ENCODE measurements around the gene PAX4. TPM values are rescaled to one million over a fixed set of nuclear protein-coding genes. Genes with fewer than 3 reads are reported as not detected.
"Not testable (repeated sequence)": the region's sequence is repeated elsewhere in the genome, so short reads cannot be mapped to it uniquely, and the experiment has no call there.

PAX4 gene
- total RNA-seq, 1 experiment from 2014 or later: not detected

- no peak for DNase-seq (ENCODE audit: low read depth)
- in situ Hi-C loops (cut with HindIII; ENCODE audit: low pct_unique_long_range_greater_than_20kb, low sequenced_read_pairs): no loop called here
These were observed 26.8 kb downstream of the PAX4 start for GRCh38 chr7:127591189-127591588.

- DNase-seq (ENCODE audit: low read depth): no peak
- in situ Hi-C loops (cut with HindIII; ENCODE audit: low pct_unique_long_range_greater_than_20kb, low sequenced_read_pairs): no loop called here
These were observed 28.0 kb downstream of the PAX4 start for GRCh38 chr7:127589896-127590295.

- in situ Hi-C loops (cut with HindIII; ENCODE audit: low pct_unique_long_range_greater_than_20kb, low sequenced_read_pairs): no loop called here
- DNase-seq (ENCODE audit: low read depth): peak; percentile 61
These were observed 29.1 kb downstream of the PAX4 start for GRCh38 chr7:127588697-127589482.

- DNase-seq (ENCODE audit: low read depth): peak; percentile 41
- in situ Hi-C loops (cut with HindIII; ENCODE audit: low pct_unique_long_range_greater_than_20kb, low sequenced_read_pairs): no loop called here
These were observed 29.8 kb downstream of the PAX4 start, which contains the start of gene ARF5 for GRCh38 chr7:127588019-127588696. ARF5 (plus strand) TSS chr7:127588411; CDS start chr7:127588499, 88 bp downstream.

GRCh38 chr7:127587663-127588018, 30.3 kb downstream of the PAX4 start:
- in situ Hi-C loops (cut with HindIII; ENCODE audit: low pct_unique_long_range_greater_than_20kb, low sequenced_read_pairs): no loop called here
- no peak for DNase-seq (ENCODE audit: low read depth)

GRCh38 chr7:127586346-127586745, 31.6 kb downstream of the PAX4 start:
- no peak for DNase-seq (ENCODE audit: low read depth)
- in situ Hi-C loops (cut with HindIII; ENCODE audit: low pct_unique_long_range_greater_than_20kb, low sequenced_read_pairs): no loop called here

- DNase-seq (ENCODE audit: low read depth): peak; percentile 78
- in situ Hi-C loops (cut with HindIII; ENCODE audit: low pct_unique_long_range_greater_than_20kb, low sequenced_read_pairs): no loop called here
These were observed 32.6 kb downstream of the PAX4 start, which contains the start of gene GCC1 for GRCh38 chr7:127585044-127585953. GCC1 (minus strand) TSS chr7:127585596; CDS start chr7:127585182, 414 bp downstream.

GRCh38 chr7:127584648-127585043, 33.3 kb downstream of the PAX4 start:
- no peak for DNase-seq (ENCODE audit: low read depth)
- in situ Hi-C loops (cut with HindIII; ENCODE audit: low pct_unique_long_range_greater_than_20kb, low sequenced_read_pairs): no loop called here

GRCh38 chr7:127582361-127582760, 35.6 kb downstream of the PAX4 start:
- no peak for DNase-seq (ENCODE audit: low read depth)
- in situ Hi-C loops (cut with HindIII; ENCODE audit: low pct_unique_long_range_greater_than_20kb, low sequenced_read_pairs): no loop called here

- in situ Hi-C loops (cut with HindIII; ENCODE audit: low pct_unique_long_range_greater_than_20kb, low sequenced_read_pairs): no loop called here
- no peak for DNase-seq (ENCODE audit: low read depth)
These were observed 36.2 kb downstream of the PAX4 start for GRCh38 chr7:127581716-127582115.

- in situ Hi-C loops (cut with HindIII; ENCODE audit: low pct_unique_long_range_greater_than_20kb, low sequenced_read_pairs): no loop called here
- DNase-seq (ENCODE audit: low read depth): no peak
These were observed 37.3 kb downstream of the PAX4 start for GRCh38 chr7:127580612-127581011.

GRCh38 chr7:127578711-127579275, 39.1 kb downstream of the PAX4 start:
- no peak for DNase-seq (ENCODE audit: low read depth)
- in situ Hi-C loops (cut with HindIII; ENCODE audit: low pct_unique_long_range_greater_than_20kb, low sequenced_read_pairs): no loop called here

GRCh38 chr7:127578036-127578684, 39.8 kb downstream of the PAX4 start:
- no peak for DNase-seq (ENCODE audit: low read depth)
- in situ Hi-C loops (cut with HindIII; ENCODE audit: low pct_unique_long_range_greater_than_20kb, low sequenced_read_pairs): no loop called here

- in situ Hi-C loops (cut with HindIII; ENCODE audit: low pct_unique_long_range_greater_than_20kb, low sequenced_read_pairs): no loop called here
- DNase-seq (ENCODE audit: low read depth): no peak
These were observed 46.0 kb downstream of the PAX4 start for GRCh38 chr7:127571741-127572505.

GRCh38 chr7:127568034-127568433, 49.9 kb downstream of the PAX4 start:
- DNase-seq (ENCODE audit: low read depth); in situ Hi-C loops (cut with HindIII; ENCODE audit: low pct_unique_long_range_greater_than_20kb, low sequenced_read_pairs): not testable (repeated sequence)

- in situ Hi-C loops (cut with HindIII; ENCODE audit: low pct_unique_long_range_greater_than_20kb, low sequenced_read_pairs): no loop called here
- no peak for DNase-seq (ENCODE audit: low read depth)
These were observed 51.7 kb downstream of the PAX4 start for GRCh38 chr7:127566242-127566641.

Data from Caki2 (cell line).